CD4-positive, alpha-beta T cell treated with Interleukin-10 for 1 hour (primary cell): ENCODE measurements around the gene CA10.

Experiments
- DNase-seq: peaks from one replicate; pipeline ENCODE4 v3.0.0-alpha.2; 2020

The CA10 gene

GRCh38 chr17:51709694-51710633, 448.6 kb downstream of the CA10 start:
- no peak for DNase-seq

- DNase-seq = no peak
These were observed 451.3 kb downstream of the CA10 start for GRCh38 chr17:51707216-51707615.

GRCh38 chr17:51706093-51706492, 452.4 kb downstream of the CA10 start:
- no peak for DNase-seq

- no peak for DNase-seq
These were observed 454.9 kb downstream of the CA10 start for GRCh38 chr17:51703361-51704341.

GRCh38 chr17:51702963-51703360, 455.6 kb downstream of the CA10 start:
- no peak for DNase-seq

- no peak for DNase-seq
These were observed 457.0 kb downstream of the CA10 start for GRCh38 chr17:51701501-51701900.

- no peak for DNase-seq
These were observed 458.3 kb downstream of the CA10 start for GRCh38 chr17:51700011-51700760.

GRCh38 chr17:51699303-51699702, 459.2 kb downstream of the CA10 start:
- no peak for DNase-seq

GRCh38 chr17:51692917-51693316, 465.6 kb downstream of the CA10 start:
- DNase-seq = no peak

GRCh38 chr17:51687887-51688286, 470.6 kb downstream of the CA10 start:
- DNase-seq = no peak

- no peak for DNase-seq
These were observed 473.1 kb downstream of the CA10 start for GRCh38 chr17:51685287-51685909.

GRCh38 chr17:51684214-51684613, 474.3 kb downstream of the CA10 start:
- DNase-seq = no peak

GRCh38 chr17:51683291-51683690, 475.2 kb downstream of the CA10 start:
- DNase-seq = no peak

GRCh38 chr17:51682115-51682514, 476.4 kb downstream of the CA10 start:
- no peak for DNase-seq

- no peak for DNase-seq
These were observed 480.6 kb downstream of the CA10 start for GRCh38 chr17:51677875-51678274.

GRCh38 chr17:51676691-51677487, 481.6 kb downstream of the CA10 start:
- no peak for DNase-seq

- no peak for DNase-seq
These were observed 483.8 kb downstream of the CA10 start for GRCh38 chr17:51674579-51675255.

- DNase-seq = no peak
These were observed 485.4 kb downstream of the CA10 start for GRCh38 chr17:51673070-51673469.

GRCh38 chr17:51672065-51672464, 486.4 kb downstream of the CA10 start:
- no peak for DNase-seq

- no peak for DNase-seq
These were observed 487.6 kb downstream of the CA10 start for GRCh38 chr17:51670899-51671298.

GRCh38 chr17:51668963-51669246, 489.6 kb downstream of the CA10 start:
- no peak for DNase-seq
